T47D (cell line): ENCODE measurements around the gene GCHFR.
A peak's percentile ranks its signal among the peaks of the same experiment; 100 is the strongest.

Source experiments
- DNase-seq, 2 experiments: peaks; one replicate each; pipeline versions ENCODE4 v3.0.0 to v3.0.0-alpha.2; 2011 to 2012; ENCODE audit warnings: low read depth in 1 of 2, low spot score in 1 of 2
- JUND ChIP-seq: IDR thresholded peaks from 2 replicates; pipeline ENCODE4 v1.6.1; 2012; ENCODE audit warnings: low read depth
- in situ Hi-C: cut with HindIII; loops from 2 replicates; pipeline ENCODE4 v1.10.0; 2016; ENCODE audit warnings: low sequenced_read_pairs, low pct_unique_long_range_greater_than_20kb

The GCHFR gene

DNA sequence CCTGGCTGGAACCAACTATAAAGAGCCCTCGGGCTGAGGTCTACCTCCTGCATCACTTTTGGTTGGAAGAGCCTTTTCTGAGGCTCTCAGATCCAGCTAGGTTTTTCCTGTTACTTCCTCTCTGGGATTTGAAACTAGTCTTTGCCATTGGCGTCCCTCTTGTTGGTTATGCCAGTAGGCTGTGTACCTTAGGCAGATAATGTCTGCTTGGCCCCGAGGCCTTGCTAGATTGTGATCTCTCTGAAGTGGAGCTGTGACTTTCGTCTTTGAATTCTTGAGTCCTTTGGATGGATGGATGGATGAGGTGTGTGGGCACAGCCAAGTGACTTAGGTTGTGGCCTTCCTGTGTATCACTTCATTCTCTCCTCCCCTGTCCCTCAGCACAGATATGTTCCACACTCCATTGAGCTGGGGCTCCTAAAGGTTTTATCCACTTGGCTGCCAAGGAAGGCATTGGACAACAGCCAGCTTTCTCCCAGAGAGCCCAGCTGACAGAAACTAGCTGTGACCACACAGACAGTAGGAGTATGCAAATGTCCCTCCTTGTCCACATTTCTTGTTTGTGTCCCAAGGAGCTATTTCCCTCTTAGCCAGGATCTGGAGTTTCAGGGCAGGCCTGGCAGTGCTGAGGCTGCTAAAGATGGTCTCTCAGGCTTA lies 51.3 kb downstream of the GCHFR start:
- peak; percentile 81 for TF ChIP-seq JUND
- in situ Hi-C loops, result no loop called here
- peak; percentile 51 to 92 for DNase-seq
